ENCODE measurements around the gene SMIM22.

GRCh38 chr16:4795181-4795827, at the start of gene SMIM22:
- no peak for TF ChIP-seq CTCF (conservative IDR thresholded peaks at IDR 0.05; ENCODE audit: low read depth, low read length)
- TF ChIP-seq EZH2 (IDR thresholded peaks at IDR 0.05; ENCODE audit: borderline replicate concordance, low read depth, low read length, poor library complexity, severe bottlenecking) = no peak

All from A673 (cell line).